Epithelial cell of proximal tubule (primary cell): ENCODE data around the gene NAA25. TPM values are rescaled to one million over a fixed set of nuclear protein-coding genes. Genes with fewer than 3 reads are reported as not detected.
"Not testable (repeated sequence)": the region's sequence is repeated elsewhere in the genome, so short reads cannot be mapped to it uniquely, and the experiment has no call there.

Source experiments
- DNase-seq: peaks from one replicate; pipeline ENCODE4 v3.0.0-alpha.2; 2011; ENCODE audit warnings: low read depth
- H3K4me3 ChIP-seq: 2 replicates; pipeline ENCODE4 v1.5.1; 2011; ENCODE audit warnings: low read depth, mild to moderate bottlenecking, low read length
- total RNA-seq: library from RNA; depleted of rRNA; stranded (reverse); fragments of >200 nt; gene quantifications from 2 replicates; pipeline ENCODE4 v1.2.3, GENCODE V29; 2015
- TF ChIP-seq, protein P1 (sequence below): conservative IDR thresholded peaks from 2 replicates; pipeline ENCODE4 v1.5.1; 2012; ENCODE audit warnings: low read depth, mild to moderate bottlenecking, low read length

NAA25 gene
- total RNA-seq, 1 donor from 2014 or later: 11.8 TPM

DNA sequence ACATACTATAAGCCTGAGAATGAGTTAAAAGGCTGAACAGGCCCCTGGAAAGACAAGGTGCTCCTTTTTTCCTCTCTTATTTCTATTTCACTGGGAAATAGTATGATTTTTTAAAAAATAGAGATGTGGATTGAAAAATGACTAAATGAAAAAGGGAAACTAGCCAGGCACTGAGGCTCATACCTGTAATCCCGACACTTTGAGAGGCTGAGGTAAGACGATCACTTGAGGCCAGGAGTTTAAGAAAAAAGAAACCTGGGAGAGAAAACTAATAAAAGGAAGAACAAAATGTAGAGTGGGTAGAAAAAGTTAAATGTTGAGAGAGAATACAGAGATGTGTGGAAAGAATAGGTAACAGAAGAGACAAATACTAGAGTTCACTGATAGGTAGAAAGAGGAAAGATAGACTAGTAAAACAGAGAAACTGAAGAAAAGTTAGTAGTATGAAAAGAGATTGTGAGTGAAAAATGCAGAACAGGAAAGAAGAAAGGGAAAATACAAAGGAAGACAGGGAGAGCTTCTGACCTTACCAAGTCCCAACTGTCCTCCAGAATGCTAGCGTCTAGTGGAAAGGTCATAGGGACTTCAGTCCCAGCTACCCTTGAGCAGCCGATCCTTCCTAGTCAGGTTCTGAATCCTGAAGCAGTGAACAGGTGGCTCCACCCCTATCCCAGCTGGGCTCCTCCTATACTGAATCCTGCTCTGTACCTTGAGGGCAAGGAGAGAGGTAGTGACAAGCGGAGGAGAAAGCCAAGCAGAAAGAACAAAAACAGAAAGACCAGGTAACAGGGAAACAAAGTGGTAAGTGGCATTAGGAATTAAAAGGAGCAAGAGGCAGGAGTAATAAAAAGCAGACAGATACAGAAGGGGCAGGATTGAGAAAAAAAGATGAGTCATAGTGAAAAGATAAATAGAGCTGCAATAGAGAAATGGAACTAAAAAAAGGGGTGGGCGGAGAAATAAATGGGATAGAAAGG, 102.9 kb downstream of the NAA25 start:
- TF ChIP-seq, protein P1, sequence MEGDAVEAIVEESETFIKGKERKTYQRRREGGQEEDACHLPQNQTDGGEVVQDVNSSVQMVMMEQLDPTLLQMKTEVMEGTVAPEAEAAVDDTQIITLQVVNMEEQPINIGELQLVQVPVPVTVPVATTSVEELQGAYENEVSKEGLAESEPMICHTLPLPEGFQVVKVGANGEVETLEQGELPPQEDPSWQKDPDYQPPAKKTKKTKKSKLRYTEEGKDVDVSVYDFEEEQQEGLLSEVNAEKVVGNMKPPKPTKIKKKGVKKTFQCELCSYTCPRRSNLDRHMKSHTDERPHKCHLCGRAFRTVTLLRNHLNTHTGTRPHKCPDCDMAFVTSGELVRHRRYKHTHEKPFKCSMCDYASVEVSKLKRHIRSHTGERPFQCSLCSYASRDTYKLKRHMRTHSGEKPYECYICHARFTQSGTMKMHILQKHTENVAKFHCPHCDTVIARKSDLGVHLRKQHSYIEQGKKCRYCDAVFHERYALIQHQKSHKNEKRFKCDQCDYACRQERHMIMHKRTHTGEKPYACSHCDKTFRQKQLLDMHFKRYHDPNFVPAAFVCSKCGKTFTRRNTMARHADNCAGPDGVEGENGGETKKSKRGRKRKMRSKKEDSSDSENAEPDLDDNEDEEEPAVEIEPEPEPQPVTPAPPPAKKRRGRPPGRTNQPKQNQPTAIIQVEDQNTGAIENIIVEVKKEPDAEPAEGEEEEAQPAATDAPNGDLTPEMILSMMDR: no peak
- no peak for DNase-seq

DNA sequence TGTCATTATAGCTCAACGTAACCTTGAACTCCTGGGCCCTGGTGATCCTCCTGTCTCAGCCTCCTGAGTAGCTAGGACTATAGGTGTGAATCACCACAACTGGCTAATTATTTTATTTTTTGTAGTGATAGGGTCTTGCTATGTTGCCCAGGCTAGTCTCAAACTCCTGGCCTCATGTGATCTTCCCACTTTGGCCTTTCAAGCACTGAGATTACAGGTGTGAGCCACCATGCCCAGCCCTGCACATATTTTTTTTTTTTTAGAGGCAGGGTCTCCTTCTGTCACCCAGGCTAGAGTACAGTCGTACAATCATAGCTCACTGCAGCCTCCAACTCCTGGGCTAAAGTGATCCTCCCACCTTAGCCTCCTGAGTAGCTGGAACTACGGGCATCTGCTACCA, 104.5 kb downstream of the NAA25 start:
- no peak overlapping the region for H3K4me3 ChIP-seq
- DNase-seq: no peak
- TF ChIP-seq, protein P1: no peak

More for the DNA sequence above, 102.9 kb downstream of the NAA25 start:
- peak overlapping the region; percentile 8 for H3K4me3 ChIP-seq

DNA sequence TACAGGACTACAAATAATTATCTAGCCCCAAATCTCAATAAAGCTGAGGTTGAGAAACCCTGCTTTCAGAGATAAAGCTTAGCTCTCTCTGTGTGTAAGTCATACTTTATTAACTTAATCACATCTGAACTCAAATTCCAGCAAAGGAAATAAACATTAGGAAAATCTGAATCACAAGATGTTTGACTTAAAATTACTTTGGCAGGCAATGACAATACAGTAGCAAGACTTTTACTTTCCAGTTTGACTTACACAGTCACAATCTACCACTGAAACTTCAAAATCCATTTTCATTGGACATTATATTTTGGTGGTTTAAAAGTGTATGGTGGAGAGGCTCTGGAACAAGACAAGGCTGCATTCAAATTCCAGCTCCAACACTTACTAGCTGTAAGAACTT, 107.0 kb downstream of the NAA25 start:
- TF ChIP-seq, protein P1: no peak
- DNase-seq: no peak

DNA sequence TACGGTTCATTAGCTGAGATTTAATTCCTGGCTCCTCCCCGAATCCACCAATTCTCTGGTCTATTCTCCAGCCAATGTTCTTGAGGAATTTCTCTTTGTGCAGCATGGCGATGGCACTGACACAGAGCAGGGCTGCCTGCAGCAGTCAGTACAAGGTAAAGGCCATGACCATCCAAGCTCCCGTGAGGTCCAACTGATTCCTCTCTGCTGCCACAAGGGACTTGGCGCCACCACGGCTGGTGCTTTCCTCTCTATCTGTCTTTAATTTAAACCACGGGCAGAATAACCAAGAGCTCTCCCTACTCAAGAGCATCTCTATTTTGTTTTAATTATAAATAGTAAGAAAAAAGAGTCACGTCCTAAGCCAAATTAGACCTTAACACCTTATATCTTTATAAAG, 107.8 kb downstream of the NAA25 start:
- no peak for DNase-seq
- TF ChIP-seq, protein P1: no peak
- H3K4me3 ChIP-seq: no peak overlapping the region

More for the DNA sequence above, 107.0 kb downstream of the NAA25 start:
- no peak overlapping the region for H3K4me3 ChIP-seq

DNA sequence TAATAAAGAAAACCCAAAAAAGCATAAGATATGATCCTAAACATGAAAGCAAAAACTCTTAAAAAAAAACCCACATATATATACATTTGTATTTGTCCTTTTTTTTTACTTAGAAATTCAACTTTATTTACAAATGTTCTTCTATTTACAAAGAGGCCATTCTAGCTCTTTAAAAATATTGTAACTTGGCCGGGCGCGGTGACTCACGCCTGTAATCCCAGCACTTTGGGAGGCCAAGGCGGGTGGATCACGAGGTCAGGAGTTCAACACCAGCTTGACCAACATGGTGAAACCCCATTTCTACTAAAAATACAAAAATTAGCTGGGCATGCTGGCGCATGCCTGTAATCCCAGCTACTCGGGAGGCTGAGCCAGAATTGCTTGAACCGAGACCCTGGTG, 109.5 kb downstream of the NAA25 start:
- not testable (repeated sequence) for DNase-seq, H3K4me3 ChIP-seq

DNA sequence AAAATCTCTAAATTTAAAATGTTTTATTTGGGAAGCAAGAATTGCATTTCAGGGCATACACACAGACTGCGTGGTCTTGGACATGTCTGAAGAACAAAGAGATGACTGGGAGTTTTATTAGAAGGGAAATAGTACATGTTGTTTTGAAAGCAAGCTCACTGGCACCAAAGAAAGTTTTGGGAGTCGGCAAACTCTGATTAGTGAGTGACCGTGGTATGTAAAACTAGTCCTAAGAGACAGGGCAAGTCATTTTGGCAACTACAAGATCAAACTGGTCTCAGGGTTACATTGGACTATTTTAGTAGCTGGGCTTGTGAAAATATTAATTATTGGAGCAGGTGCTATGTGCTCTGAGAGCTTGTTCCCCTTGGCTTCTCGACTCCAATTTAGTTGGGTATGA, 110.6 kb downstream of the NAA25 start:
- no peak for DNase-seq
- TF ChIP-seq, protein P1: no peak
- H3K4me3 ChIP-seq: no peak overlapping the region

DNA sequence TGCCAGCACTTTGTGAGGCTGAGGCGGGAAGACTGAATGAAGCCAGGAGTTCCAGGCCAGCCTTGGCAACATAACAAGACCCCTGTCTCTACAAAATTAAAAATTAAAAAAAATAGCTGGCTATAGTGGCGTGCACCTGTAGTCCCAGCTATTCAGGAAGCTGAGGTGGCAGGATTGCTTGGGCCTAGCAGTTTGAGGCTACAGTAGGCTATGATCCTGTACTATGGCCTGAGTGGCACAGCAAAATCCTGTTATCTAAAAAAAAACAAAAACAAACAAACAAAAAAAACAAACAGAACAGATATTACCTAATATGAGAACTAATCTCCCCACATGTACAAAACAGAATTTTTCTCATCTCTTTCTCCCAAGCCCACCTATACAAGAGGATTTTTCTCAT, 111.3 kb downstream of the NAA25 start:
- DNase-seq: no peak
- TF ChIP-seq, protein P1: no peak
- H3K4me3 ChIP-seq: no peak overlapping the region
